GM23248 (cell line): ENCODE data around the gene FRS2. TPM values are rescaled to one million over a fixed set of nuclear protein-coding genes. Genes with fewer than 3 reads are reported as not detected.
"Not testable (repeated sequence)": the region's sequence is repeated elsewhere in the genome, so short reads cannot be mapped to it uniquely, and the experiment has no call there.

ENCODE experiments used
- DNase-seq: peaks from one replicate; pipeline ENCODE4 v3.0.0-alpha.2; 2015
- H2AFZ ChIP-seq: fragments of 200-600 bp; sonication (generic); 2 replicates; pipeline ENCODE4 v1.6.1; 2016; ENCODE audit warnings: antibody characterized with exemption
- H3F3A ChIP-seq: fragments of 200-600 bp; sonication (generic); 2 replicates; pipeline ENCODE4 v1.6.1; 2016; ENCODE audit warnings: mild to moderate bottlenecking, antibody characterized with exemption, mixed run types; ENCODE audit not compliant: insufficient read depth
- H3K27ac ChIP-seq: fragments of 200-600 bp; sonication (generic); 2 replicates; pipeline ENCODE4 v1.5.1; 2016; ENCODE audit warnings: mild to moderate bottlenecking
- H3K27me3 ChIP-seq: fragments of 200-600 bp; sonication (generic); replicated peaks from 2 replicates; pipeline ENCODE4 v1.6.1; 2016; ENCODE audit warnings: mild to moderate bottlenecking; ENCODE audit not compliant: insufficient read depth
- H3K36me3 ChIP-seq: fragments of 200-600 bp; sonication (generic); 2 replicates; pipeline ENCODE4 v1.6.1; 2016; ENCODE audit warnings: low read depth, mild to moderate bottlenecking
- H3K4me1 ChIP-seq: fragments of 200-600 bp; sonication (generic); 2 replicates; pipeline ENCODE4 v1.6.1; 2016; ENCODE audit warnings: mild to moderate bottlenecking; ENCODE audit not compliant: insufficient read depth
- H3K4me2 ChIP-seq: fragments of 200-600 bp; sonication (generic); one replicate; pipeline ENCODE4 v1.6.1; 2016; ENCODE audit warnings: mild to moderate bottlenecking; ENCODE audit not compliant: unreplicated experiment
- H3K4me3 ChIP-seq: fragments of 200-600 bp; sonication (generic); 2 replicates; pipeline ENCODE4 v1.5.1; 2016; ENCODE audit warnings: mild to moderate bottlenecking
- H3K79me2 ChIP-seq: fragments of 200-600 bp; sonication (generic); 2 replicates; pipeline ENCODE4 v1.6.1; 2016; ENCODE audit warnings: mild to moderate bottlenecking; ENCODE audit not compliant: insufficient read depth
- H3K9ac ChIP-seq: fragments of 200-600 bp; sonication (generic); 2 replicates; pipeline ENCODE4 v1.6.1; 2016; ENCODE audit warnings: mild to moderate bottlenecking
- H3K9me2 ChIP-seq: fragments of 200-600 bp; sonication (generic); 2 replicates; pipeline ENCODE4 v1.6.1; 2016; ENCODE audit warnings: mixed run types, mild to moderate bottlenecking, moderate library complexity; ENCODE audit not compliant: insufficient read depth
- H3K9me3 ChIP-seq: fragments of 200-600 bp; sonication (generic); one replicate; pipeline ENCODE4 v1.6.1; 2017; ENCODE audit warnings: low read depth
- H4K20me1 ChIP-seq: fragments of 200-600 bp; sonication (generic); 2 replicates; pipeline ENCODE4 v1.6.0; 2016; ENCODE audit not compliant: insufficient read depth
- EZH2 ChIP-seq: fragments of 200-600 bp; sonication (generic); IDR thresholded peaks from 2 replicates; pipeline ENCODE4 v1.6.1; 2018; ENCODE audit warnings: antibody characterized with exemption, mild to moderate bottlenecking; ENCODE audit not compliant: insufficient read depth, poor library complexity, severe bottlenecking
- EZH2phosphoT487 ChIP-seq: fragments of 200-600 bp; sonication (generic); IDR thresholded peaks from 2 replicates; pipeline ENCODE4 v1.6.1; 2018; ENCODE audit warnings: antibody characterized with exemption, moderate library complexity, mild to moderate bottlenecking, low read depth; ENCODE audit not compliant: insufficient read depth
- WGBS, 2 experiments: methylation state at CpG; one replicate each; pipeline ENCODE4 v1.1.6; 2015 to 2017; ENCODE audit warnings: low lambda C conversion rate in 2 of 2, low coverage in 1 of 2; ENCODE audit errors: missing lambda C conversion rate in 2 of 2; 5-methylcytosine and 5-hydroxymethylcytosine counted together
- in situ Hi-C: fragments of 300-500 bp; cut with MboI; formaldehyde crosslinking; loops from 2 replicates; pipeline ENCODE4 v1.15.0; 2020
- polyA plus RNA-seq: library from polyadenylated mRNA; unstranded; fragments of >200 nt; fragmentation: Nextera tagmentation; extraction: Ambion mirVana; gene quantifications from 2 replicates; pipeline ENCODE4 v1.2.1, GENCODE V29; 2016
- total RNA-seq: library from RNA; depleted of rRNA; stranded (reverse); fragments of >200 nt; shearing (Covaris generic); gene quantifications from 2 replicates; pipeline ENCODE4 v1.2.3, GENCODE V29; 2014

Gene FRS2
- total and polyA plus RNA-seq, 2 experiments from 2014 or later, result 25.5 to 41.2 TPM

DNA sequence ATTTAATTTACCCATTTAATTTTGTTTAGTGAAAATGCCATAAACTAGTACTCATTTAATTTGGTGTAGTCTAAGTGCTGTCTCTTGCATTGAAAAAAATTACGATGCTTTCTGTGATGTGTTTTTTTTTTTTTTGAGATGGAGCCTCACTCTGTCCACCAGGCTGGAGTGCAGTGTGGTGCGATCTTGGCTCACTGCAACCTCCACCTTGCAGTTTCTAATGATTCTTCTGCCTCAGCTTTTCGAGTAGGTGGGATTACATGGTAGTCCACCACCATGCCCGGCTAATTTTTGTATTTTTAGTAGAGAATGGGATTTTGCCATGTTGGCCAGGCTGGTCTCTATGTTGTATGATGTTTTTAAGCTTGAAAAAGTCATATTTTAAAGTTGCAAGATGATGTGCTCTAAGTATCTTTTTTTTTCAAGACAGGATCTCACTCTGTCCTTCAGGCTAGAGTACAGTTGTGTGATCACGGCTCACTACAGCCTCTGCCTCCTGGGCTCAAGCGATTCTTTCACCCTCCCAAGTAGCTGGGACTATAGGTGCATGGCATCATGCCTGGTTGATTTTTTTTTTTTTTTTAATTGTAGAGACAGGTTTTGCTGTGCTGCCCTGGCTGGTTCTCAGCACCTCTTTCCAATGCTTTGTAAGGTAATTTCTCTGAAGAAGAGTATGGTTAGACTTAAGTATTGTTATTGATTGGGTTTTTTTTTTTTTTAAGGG is 131.9 kb downstream of the FRS2 start:
- TF ChIP-seq EZH2 (no peak), EZH2phosphoT487 (no peak)
- Histone ChIP-seq H3K27ac (no peak overlapping the region), H3K4me1 (no peaks in the 10 kb centered on the region), H3F3A (peaks cover 46% of the 10 kb centered on the region), H3K9me2 (no peaks in the 10 kb centered on the region), H3K9me3 (no peaks in the 10 kb centered on the region), H3K9ac (no peak overlapping the region), H3K27me3 (no peaks in the 10 kb centered on the region), H3K36me3 (peaks cover 63% of the 10 kb centered on the region), H2AFZ (no peak overlapping the region), H3K4me3 (no peak overlapping the region), H3K4me2 (no peak overlapping the region), H4K20me1 (no peaks in the 10 kb centered on the region), H3K79me2 (no peaks in the 10 kb centered on the region)
- 91 to 92% methylated on average over 6 of the region's 6 CpGs for WGBS, 2 experiments
- DNase-seq, result no peak
- in situ Hi-C loops, result no loop called here

DNA sequence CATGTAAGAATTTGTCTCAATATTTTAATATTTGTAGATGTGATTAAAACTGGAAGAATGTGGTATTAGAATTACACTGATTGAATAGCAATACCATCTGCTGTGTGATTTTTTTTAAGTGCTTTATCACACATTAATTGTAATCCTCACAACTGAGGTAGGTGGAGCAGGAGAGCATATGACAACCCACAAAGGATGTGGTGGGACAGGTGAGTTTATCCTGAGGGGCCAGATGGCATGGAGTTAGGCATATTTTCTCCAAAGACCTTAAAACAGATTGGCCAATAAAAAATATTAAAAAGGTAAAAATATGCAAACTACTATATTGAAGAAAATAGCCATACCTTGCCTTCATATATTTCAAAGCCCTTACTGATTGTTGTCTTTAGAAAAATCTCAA is 132.8 kb downstream of the FRS2 start:
- H3K9ac ChIP-seq, result no peak overlapping the region
- no peaks in the 10 kb centered on the region for H3K9me2 ChIP-seq
- peaks cover 38% of the 10 kb centered on the region for H3F3A ChIP-seq
- H3K36me3 ChIP-seq, result peaks cover 54% of the 10 kb centered on the region
- H3K27me3 ChIP-seq, result no peaks in the 10 kb centered on the region
- no peak overlapping the region for H3K4me2 ChIP-seq
- no peaks in the 10 kb centered on the region for H3K9me3 ChIP-seq
- no peaks in the 10 kb centered on the region for H3K79me2 ChIP-seq
- no peak overlapping the region for H3K27ac ChIP-seq
- no peaks in the 10 kb centered on the region for H3K4me1 ChIP-seq
- no peak overlapping the region for H2AFZ ChIP-seq
- in situ Hi-C loops, result no loop called here
- DNase-seq, result no peak
- H3K4me3 ChIP-seq, result no peak overlapping the region
- no peaks in the 10 kb centered on the region for H4K20me1 ChIP-seq
- no peak for TF ChIP-seq EZH2
- no peak for TF ChIP-seq EZH2phosphoT487

DNA sequence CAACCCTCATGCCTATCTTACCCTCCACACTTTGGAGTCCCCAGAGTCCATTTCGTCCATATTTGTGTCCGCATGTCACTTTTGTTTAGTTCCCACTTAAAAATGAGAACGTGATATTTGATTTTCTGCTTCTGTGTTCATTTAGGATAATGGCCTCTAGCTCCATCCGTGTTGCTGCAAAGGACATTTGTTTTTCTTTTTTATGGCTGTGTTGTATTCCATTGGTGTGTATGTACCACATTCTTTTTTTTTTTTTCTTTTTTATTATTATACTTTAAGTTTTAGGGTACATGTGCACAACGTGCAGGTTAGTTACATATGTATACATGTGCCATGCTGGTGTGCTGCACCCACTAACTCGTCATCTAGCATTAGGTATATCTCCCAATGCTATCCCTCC is 133.4 kb downstream of the FRS2 start:
- H3K79me2 ChIP-seq, H3K4me2 ChIP-seq, H3K27me3 ChIP-seq, H3K9me3 ChIP-seq, H3K4me1 ChIP-seq, H3K4me3 ChIP-seq, H4K20me1 ChIP-seq, DNase-seq, H3K9me2 ChIP-seq, H2AFZ ChIP-seq, in situ Hi-C loops, H3K27ac ChIP-seq, H3K9ac ChIP-seq: not testable (repeated sequence)
- 96 to 98% methylated on average over 5 to 6 of the region's 6 CpGs for WGBS, 2 experiments
- H3F3A ChIP-seq, result peaks cover 33% of the 10 kb centered on the region
- peaks cover 48% of the 10 kb centered on the region for H3K36me3 ChIP-seq

DNA sequence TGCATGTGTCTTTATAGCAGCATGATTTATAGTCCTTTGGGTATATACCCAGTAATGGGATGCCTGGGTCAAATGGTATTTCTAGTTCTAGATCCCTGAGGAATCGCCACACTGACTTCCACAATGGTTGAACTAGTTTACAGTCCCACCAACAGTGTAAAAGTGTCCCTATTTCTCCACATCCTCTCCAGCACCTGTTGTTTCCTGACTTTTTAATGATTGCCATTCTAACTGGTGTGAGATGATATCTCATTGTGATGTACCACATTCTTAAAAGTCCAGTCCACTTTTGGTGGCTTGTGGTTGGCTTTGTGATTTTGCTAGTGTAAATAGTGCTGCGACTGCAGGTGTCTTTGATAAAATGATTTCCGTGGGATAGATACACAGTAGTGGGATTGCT is 134.1 kb downstream of the FRS2 start:
- H3K9me2 ChIP-seq, DNase-seq: not testable (repeated sequence)

DNA sequence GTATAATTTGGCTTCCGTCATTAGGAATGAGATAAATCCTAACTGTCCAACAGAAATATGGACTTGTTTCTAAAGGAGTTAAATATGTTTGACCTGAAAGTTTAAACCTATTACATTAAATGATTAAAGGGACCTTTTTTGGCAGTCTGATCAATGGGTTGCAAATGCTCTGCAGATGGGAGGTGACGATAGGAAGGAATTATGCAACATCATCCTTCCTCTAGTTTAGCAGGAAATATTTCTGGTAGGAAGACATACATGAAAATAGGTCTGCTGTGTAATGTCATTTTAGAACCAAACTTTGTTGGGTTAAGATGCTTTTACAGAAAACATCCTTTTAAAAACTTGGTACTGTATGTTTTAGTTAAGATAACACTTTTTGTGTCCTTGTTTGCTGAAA is 137.9 kb downstream of the FRS2 start:
- H3K36me3 ChIP-seq, result peaks cover 5% of the 10 kb centered on the region; the same call in 1 of the 2 replicates
- 72 to 78% methylated on average over 2 of the region's 2 CpGs for WGBS, 2 experiments

More for the DNA sequence above, 134.1 kb downstream of the FRS2 start:
- Histone ChIP-seq H3F3A (peaks cover 28% of the 10 kb centered on the region), H3K36me3 (peaks cover 42% of the 10 kb centered on the region)
- H3K4me2 ChIP-seq, H2AFZ ChIP-seq, H3K4me1 ChIP-seq, H3K9ac ChIP-seq, in situ Hi-C loops, H3K79me2 ChIP-seq, H3K27me3 ChIP-seq, H3K9me3 ChIP-seq, H3K4me3 ChIP-seq, H3K27ac ChIP-seq, H4K20me1 ChIP-seq: not testable (repeated sequence)
- 80 to 81% methylated on average over 2 to 3 of the region's 3 CpGs for WGBS, 2 experiments

More for the DNA sequence above, 137.9 kb downstream of the FRS2 start:
- no peaks in the 10 kb centered on the region for H3K79me2 ChIP-seq
- H3K9me3 ChIP-seq, result no peaks in the 10 kb centered on the region
- no peaks in the 10 kb centered on the region for H3K4me1 ChIP-seq
- DNase-seq, result no peak
- H3K4me3 ChIP-seq, result no peak overlapping the region
- H3K27me3 ChIP-seq, result peaks cover 4% of the 10 kb centered on the region
- no peak overlapping the region for H2AFZ ChIP-seq
- H3F3A ChIP-seq, result peaks cover 6% of the 10 kb centered on the region; the same call in 1 of the 2 replicates
- H4K20me1 ChIP-seq, result no peaks in the 10 kb centered on the region
- H3K9me2 ChIP-seq, result no peaks in the 10 kb centered on the region
- no peak for TF ChIP-seq EZH2phosphoT487
- TF ChIP-seq EZH2, result no peak
- no peak overlapping the region for H3K27ac ChIP-seq
- in situ Hi-C loops, result no loop called here
- H3K4me2 ChIP-seq, result no peak overlapping the region
- no peak overlapping the region for H3K9ac ChIP-seq
